Upper lobe of right lung (tissue), 1 donor: Measurements from ENCODE around the gene OR5K4. TPM values are rescaled to one million over a fixed set of nuclear protein-coding genes. Genes with fewer than 3 reads are reported as not detected.

Source experiments
- ATAC-seq: fragments of 200-7000 bp; cut with Tn5 transposase; one replicate; pipeline ENCODE4 v1.9.1; 2020; ENCODE audit warnings: mild to moderate bottlenecking, moderate library complexity
- DNase-seq: peaks from one replicate; pipeline ENCODE4 v3.0.0-alpha.2; 2020
- H3K27ac ChIP-seq: fragments of 200-600 bp; one replicate; pipeline ENCODE4 v1.8.0; 2022
- H3K27me3 ChIP-seq: fragments of 200-600 bp; one replicate; pipeline ENCODE4 v1.8.0; 2022; ENCODE audit warnings: mild to moderate bottlenecking
- H3K36me3 ChIP-seq: fragments of 200-600 bp; one replicate; pipeline ENCODE4 v1.8.0; 2022
- H3K4me1 ChIP-seq: fragments of 200-600 bp; one replicate; pipeline ENCODE4 v1.8.0; 2022
- H3K4me3 ChIP-seq: fragments of 200-600 bp; one replicate; pipeline ENCODE4 v1.8.0; 2022; ENCODE audit warnings: mild to moderate bottlenecking
- H3K9me3 ChIP-seq: fragments of 200-600 bp; one replicate; pipeline ENCODE4 v1.8.0; 2022
- CTCF ChIP-seq: fragments of 200-600 bp; IDR thresholded peaks from one replicate; pipeline ENCODE4 v1.8.0; 2022; ENCODE audit warnings: antibody characterized with exemption
- intact Hi-C: fragments of 100-400 bp; cut with DNase I; formaldehyde crosslinking; loops from one replicate; pipeline ENCODE4 v1.11.0; 2022
- total RNA-seq: library from RNA; stranded (reverse); fragmentation: NEBNext Ultra II Directional; extraction: Animal tissue kit (Norgen Biotek cat#: 25700); gene quantifications from one replicate; pipeline ENCODE4 v1.2.1, GENCODE V29; 2021
- donor health status: DM: no; HTN: yes; CAD: no; lungs with severe emphysema.

OR5K4 gene
- total RNA-seq, 1 donor from 2014 or later, result not detected

GRCh38 chr3:98359250-98359649 is 5.6 kb downstream of the OR5K4 start:
- ATAC-seq (no peak), DNase-seq (no peak)
- intact Hi-C loops, result no loop called here
- no peaks in the 10 kb centered on the region for H3K4me1 ChIP-seq
- no peak for TF ChIP-seq CTCF
- H3K36me3 ChIP-seq, result no peaks in the 10 kb centered on the region
- H3K27ac ChIP-seq, result no peak overlapping the region
- H3K27me3 ChIP-seq, result no peaks in the 10 kb centered on the region
- no peak overlapping the region for H3K4me3 ChIP-seq
- H3K9me3 ChIP-seq, result no peaks in the 10 kb centered on the region

- no peak for DNase-seq
- no peak overlapping the region for H3K27ac ChIP-seq
- no peaks in the 10 kb centered on the region for H3K4me1 ChIP-seq
- no peaks in the 10 kb centered on the region for H3K27me3 ChIP-seq
- no peaks in the 10 kb centered on the region for H3K9me3 ChIP-seq
- no peaks in the 10 kb centered on the region for H3K36me3 ChIP-seq
- intact Hi-C loops, result no loop called here
- TF ChIP-seq CTCF, result no peak
- ATAC-seq, result no peak
- no peak overlapping the region for H3K4me3 ChIP-seq
Observed at GRCh38 chr3:98359993-98360675, 6.5 kb downstream of the OR5K4 start.

GRCh38 chr3:98360681-98361080 is 7.0 kb downstream of the OR5K4 start:
- DNase-seq (no peak), ATAC-seq (no peak)
- no peaks in the 10 kb centered on the region for H3K36me3 ChIP-seq
- no peaks in the 10 kb centered on the region for H3K9me3 ChIP-seq
- no peak for TF ChIP-seq CTCF
- H3K4me3 ChIP-seq, result no peak overlapping the region
- no peaks in the 10 kb centered on the region for H3K4me1 ChIP-seq
- intact Hi-C loops, result no loop called here
- H3K27me3 ChIP-seq, result no peaks in the 10 kb centered on the region
- H3K27ac ChIP-seq, result no peak overlapping the region

GRCh38 chr3:98361289-98361688 is 7.6 kb downstream of the OR5K4 start:
- Histone ChIP-seq H3K9me3 (no peaks in the 10 kb centered on the region), H3K27me3 (no peaks in the 10 kb centered on the region), H3K4me1 (no peaks in the 10 kb centered on the region), H3K36me3 (no peaks in the 10 kb centered on the region), H3K4me3 (no peak overlapping the region), H3K27ac (no peak overlapping the region)
- ATAC-seq (no peak), DNase-seq (no peak)
- no peak for TF ChIP-seq CTCF
- intact Hi-C loops, result no loop called here

- DNase-seq, result no peak
- peak; percentile 29 for ATAC-seq
- Histone ChIP-seq H3K9me3 (no peaks in the 10 kb centered on the region), H3K27ac (no peak overlapping the region), H3K27me3 (no peaks in the 10 kb centered on the region), H3K36me3 (no peaks in the 10 kb centered on the region), H3K4me3 (no peak overlapping the region), H3K4me1 (no peaks in the 10 kb centered on the region)
- intact Hi-C loops, result no loop called here
- TF ChIP-seq CTCF, result no peak
Observed at GRCh38 chr3:98367464-98368246, 14.0 kb downstream of the OR5K4 start.
